GM23338 (cell line): ENCODE results near the gene SRPK2.

Experiments used
- CREB1 ChIP-seq: fragments of 250-450 bp; sonication (Bioruptor Pico); IDR thresholded peaks from 2 replicates; pipeline ENCODE4 v1.5.0; 2020; ENCODE audit warnings: low read depth, mild to moderate bottlenecking, moderate library complexity
- CTCF ChIP-seq, 2 experiments: fragments of 200-600 bp in 1 of 2; sonication (generic) in 1 of 2; conservative IDR thresholded peaks; 2 replicates each; pipeline versions ENCODE4 v1.5.1 to v1.6.1; 2016 to 2017; ENCODE audit warnings: antibody characterized with exemption in 2 of 2, low read depth in 2 of 2, mild to moderate bottlenecking in 2 of 2, moderate library complexity in 1 of 2
- ETS1 ChIP-seq: IDR thresholded peaks from 2 replicates; pipeline ENCODE4 v1.6.1; 2016; ENCODE audit warnings: antibody characterized with exemption
- EZH2 ChIP-seq: fragments of 200-600 bp; sonication (generic); IDR thresholded peaks from one replicate; pipeline ENCODE4 v1.8.0; 2017; ENCODE audit warnings: antibody characterized with exemption, mild to moderate bottlenecking, low read depth; ENCODE audit not compliant: unreplicated experiment
- EZH2phosphoT487 ChIP-seq: fragments of 200-600 bp; sonication (generic); IDR thresholded peaks from one replicate; pipeline ENCODE4 v1.8.1; 2018; ENCODE audit warnings: antibody characterized with exemption; ENCODE audit not compliant: unreplicated experiment
- JUNB ChIP-seq: IDR thresholded peaks from one replicate; pipeline ENCODE4 v1.6.1; 2016; ENCODE audit warnings: antibody characterized with exemption; ENCODE audit not compliant: unreplicated experiment
- NANOG ChIP-seq: IDR thresholded peaks from 2 replicates; pipeline ENCODE4 v1.6.1; 2016; ENCODE audit warnings: antibody characterized with exemption, borderline replicate concordance
- POLR2AphosphoS5 ChIP-seq: IDR thresholded peaks from 2 replicates; pipeline ENCODE4 v1.6.1; 2016; ENCODE audit warnings: antibody characterized with exemption, low read depth
- STAT1 ChIP-seq: IDR thresholded peaks from one replicate; pipeline ENCODE4 v1.6.1; 2016; ENCODE audit warnings: antibody characterized with exemption; ENCODE audit not compliant: unreplicated experiment
- ZNF114 ChIP-seq: fragments of 250-450 bp; sonication (Bioruptor Pico); IDR thresholded peaks from 2 replicates; pipeline ENCODE4 v1.5.0; 2020; ENCODE audit warnings: mild to moderate bottlenecking, moderate library complexity
- ZNF331 ChIP-seq: fragments of 250-450 bp; sonication (Bioruptor Pico); IDR thresholded peaks from 2 replicates; pipeline ENCODE4 v1.5.0; 2020; ENCODE audit warnings: low read depth, mild to moderate bottlenecking, moderate library complexity
- TF ChIP-seq, protein P1 (sequence below): IDR thresholded peaks from one replicate; pipeline ENCODE4 v1.6.1; 2018; ENCODE audit warnings: antibody characterized with exemption; ENCODE audit not compliant: unreplicated experiment
- TF ChIP-seq, protein P2 (sequence below): fragments of 250-450 bp; sonication (Bioruptor Pico); IDR thresholded peaks from 2 replicates; pipeline ENCODE4 v1.5.0; 2020; ENCODE audit warnings: mild to moderate bottlenecking, moderate library complexity

GRCh38 chr7:105323366-105323765 lies 65.4 kb downstream of the SRPK2 start:
- TF ChIP-seq EZH2 (no peak), CTCF (conservative IDR thresholded peaks at IDR 0.05; ENCODE audit: low read depth in 2 of 2) (no peak), POLR2AphosphoS5 (no peak), EZH2phosphoT487 (no peak), JUNB (no peak), ZNF331 (CRISPR knock-in tag) (no peak), NANOG (no peak), CREB1 (no peak), ETS1 (no peak), ZNF114 (no peak), STAT1 (no peak)
- TF ChIP-seq, protein P1, sequence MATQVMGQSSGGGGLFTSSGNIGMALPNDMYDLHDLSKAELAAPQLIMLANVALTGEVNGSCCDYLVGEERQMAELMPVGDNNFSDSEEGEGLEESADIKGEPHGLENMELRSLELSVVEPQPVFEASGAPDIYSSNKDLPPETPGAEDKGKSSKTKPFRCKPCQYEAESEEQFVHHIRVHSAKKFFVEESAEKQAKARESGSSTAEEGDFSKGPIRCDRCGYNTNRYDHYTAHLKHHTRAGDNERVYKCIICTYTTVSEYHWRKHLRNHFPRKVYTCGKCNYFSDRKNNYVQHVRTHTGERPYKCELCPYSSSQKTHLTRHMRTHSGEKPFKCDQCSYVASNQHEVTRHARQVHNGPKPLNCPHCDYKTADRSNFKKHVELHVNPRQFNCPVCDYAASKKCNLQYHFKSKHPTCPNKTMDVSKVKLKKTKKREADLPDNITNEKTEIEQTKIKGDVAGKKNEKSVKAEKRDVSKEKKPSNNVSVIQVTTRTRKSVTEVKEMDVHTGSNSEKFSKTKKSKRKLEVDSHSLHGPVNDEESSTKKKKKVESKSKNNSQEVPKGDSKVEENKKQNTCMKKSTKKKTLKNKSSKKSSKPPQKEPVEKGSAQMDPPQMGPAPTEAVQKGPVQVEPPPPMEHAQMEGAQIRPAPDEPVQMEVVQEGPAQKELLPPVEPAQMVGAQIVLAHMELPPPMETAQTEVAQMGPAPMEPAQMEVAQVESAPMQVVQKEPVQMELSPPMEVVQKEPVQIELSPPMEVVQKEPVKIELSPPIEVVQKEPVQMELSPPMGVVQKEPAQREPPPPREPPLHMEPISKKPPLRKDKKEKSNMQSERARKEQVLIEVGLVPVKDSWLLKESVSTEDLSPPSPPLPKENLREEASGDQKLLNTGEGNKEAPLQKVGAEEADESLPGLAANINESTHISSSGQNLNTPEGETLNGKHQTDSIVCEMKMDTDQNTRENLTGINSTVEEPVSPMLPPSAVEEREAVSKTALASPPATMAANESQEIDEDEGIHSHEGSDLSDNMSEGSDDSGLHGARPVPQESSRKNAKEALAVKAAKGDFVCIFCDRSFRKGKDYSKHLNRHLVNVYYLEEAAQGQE = no peak
- TF ChIP-seq, protein P2, sequence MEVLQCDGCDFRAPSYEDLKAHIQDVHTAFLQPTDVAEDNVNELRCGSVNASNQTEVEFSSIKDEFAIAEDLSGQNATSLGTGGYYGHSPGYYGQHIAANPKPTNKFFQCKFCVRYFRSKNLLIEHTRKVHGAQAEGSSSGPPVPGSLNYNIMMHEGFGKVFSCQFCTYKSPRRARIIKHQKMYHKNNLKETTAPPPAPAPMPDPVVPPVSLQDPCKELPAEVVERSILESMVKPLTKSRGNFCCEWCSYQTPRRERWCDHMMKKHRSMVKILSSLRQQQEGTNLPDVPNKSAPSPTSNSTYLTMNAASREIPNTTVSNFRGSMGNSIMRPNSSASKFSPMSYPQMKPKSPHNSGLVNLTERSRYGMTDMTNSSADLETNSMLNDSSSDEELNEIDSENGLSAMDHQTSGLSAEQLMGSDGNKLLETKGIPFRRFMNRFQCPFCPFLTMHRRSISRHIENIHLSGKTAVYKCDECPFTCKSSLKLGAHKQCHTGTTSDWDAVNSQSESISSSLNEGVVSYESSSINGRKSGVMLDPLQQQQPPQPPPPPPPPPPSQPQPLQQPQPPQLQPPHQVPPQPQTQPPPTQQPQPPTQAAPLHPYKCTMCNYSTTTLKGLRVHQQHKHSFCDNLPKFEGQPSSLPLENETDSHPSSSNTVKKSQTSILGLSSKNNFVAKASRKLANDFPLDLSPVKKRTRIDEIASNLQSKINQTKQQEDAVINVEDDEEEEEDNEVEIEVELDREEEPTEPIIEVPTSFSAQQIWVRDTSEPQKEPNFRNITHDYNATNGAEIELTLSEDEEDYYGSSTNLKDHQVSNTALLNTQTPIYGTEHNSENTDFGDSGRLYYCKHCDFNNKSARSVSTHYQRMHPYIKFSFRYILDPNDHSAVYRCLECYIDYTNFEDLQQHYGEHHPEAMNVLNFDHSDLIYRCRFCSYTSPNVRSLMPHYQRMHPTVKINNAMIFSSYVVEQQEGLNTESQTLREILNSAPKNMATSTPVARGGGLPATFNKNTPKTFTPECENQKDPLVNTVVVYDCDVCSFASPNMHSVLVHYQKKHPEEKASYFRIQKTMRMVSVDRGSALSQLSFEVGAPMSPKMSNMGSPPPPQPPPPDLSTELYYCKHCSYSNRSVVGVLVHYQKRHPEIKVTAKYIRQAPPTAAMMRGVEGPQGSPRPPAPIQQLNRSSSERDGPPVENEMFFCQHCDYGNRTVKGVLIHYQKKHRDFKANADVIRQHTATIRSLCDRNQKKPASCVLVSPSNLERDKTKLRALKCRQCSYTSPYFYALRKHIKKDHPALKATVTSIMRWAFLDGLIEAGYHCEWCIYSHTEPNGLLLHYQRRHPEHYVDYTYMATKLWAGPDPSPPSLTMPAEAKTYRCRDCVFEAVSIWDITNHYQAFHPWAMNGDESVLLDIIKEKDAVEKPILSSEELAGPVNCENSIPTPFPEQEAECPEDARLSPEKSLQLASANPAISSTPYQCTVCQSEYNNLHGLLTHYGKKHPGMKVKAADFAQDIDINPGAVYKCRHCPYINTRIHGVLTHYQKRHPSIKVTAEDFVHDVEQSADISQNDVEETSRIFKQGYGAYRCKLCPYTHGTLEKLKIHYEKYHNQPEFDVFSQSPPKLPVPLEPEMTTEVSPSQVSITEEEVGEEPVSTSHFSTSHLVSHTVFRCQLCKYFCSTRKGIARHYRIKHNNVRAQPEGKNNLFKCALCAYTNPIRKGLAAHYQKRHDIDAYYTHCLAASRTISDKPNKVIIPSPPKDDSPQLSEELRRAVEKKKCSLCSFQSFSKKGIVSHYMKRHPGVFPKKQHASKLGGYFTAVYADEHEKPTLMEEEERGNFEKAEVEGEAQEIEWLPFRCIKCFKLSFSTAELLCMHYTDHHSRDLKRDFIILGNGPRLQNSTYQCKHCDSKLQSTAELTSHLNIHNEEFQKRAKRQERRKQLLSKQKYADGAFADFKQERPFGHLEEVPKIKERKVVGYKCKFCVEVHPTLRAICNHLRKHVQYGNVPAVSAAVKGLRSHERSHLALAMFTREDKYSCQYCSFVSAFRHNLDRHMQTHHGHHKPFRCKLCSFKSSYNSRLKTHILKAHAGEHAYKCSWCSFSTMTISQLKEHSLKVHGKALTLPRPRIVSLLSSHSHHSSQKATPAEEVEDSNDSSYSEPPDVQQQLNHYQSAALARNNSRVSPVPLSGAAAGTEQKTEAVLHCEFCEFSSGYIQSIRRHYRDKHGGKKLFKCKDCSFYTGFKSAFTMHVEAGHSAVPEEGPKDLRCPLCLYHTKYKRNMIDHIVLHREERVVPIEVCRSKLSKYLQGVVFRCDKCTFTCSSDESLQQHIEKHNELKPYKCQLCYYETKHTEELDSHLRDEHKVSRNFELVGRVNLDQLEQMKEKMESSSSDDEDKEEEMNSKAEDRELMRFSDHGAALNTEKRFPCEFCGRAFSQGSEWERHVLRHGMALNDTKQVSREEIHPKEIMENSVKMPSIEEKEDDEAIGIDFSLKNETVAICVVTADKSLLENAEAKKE (CRISPR knock-in tag) = no peak
